Frontal cortex (tissue), 4 donors: ENCODE results near the gene MSMO1. TPM values are rescaled to one million over a fixed set of nuclear protein-coding genes. Genes with fewer than 3 reads are reported as not detected.
A peak's percentile ranks its signal among the peaks of the same experiment; 100 is the strongest.
"Not testable (repeated sequence)": the region's sequence is repeated elsewhere in the genome, so short reads cannot be mapped to it uniquely, and the experiment has no call there.

ENCODE experiments used
- DNase-seq, 2 donors: peaks; one replicate each; pipeline ENCODE4 v3.0.0; 2012; ENCODE audit warnings: low spot score in 2 of 2
- FAIRE-seq: peaks from 2 replicates; lab custom pipeline; 2012; peaks lifted over from hg19 to GRCh38; lab: Jason Lieb, UNC
- total RNA-seq: library from RNA; depleted of rRNA; stranded (reverse); fragments of >200 nt; gene quantifications from one replicate; pipeline ENCODE4 v1.2.3, GENCODE V29; 2014
- donor health status: control.
- donor health status: control.
- donor health status: control.

Gene MSMO1
- total RNA-seq, 1 donor from 2014 or later: 705 TPM

- DNase-seq (no peak), FAIRE-seq (no peak)
Observed at GRCh38 chr4:165319509-165319908, 8.0 kb upstream of the MSMO1 start.

- DNase-seq: no peak
- FAIRE-seq: no peak
Observed at GRCh38 chr4:165324236-165324917, 3.1 kb upstream of the MSMO1 start.

GRCh38 chr4:165324918-165325304, 2.6 kb upstream of the MSMO1 start:
- DNase-seq (no peak), FAIRE-seq (no peak)

GRCh38 chr4:165325732-165326512, 1.5 kb upstream of the MSMO1 start:
- DNase-seq (no peak), FAIRE-seq (no peak)

- FAIRE-seq (no peak), DNase-seq (peak in 1 of 2 donors; percentile 15)
Observed at GRCh38 chr4:165326831-165327210, 648 bp upstream of the MSMO1 start.

GRCh38 chr4:165328101-165328425, 594 bp downstream of the MSMO1 start:
- no peak for FAIRE-seq
- no peak for DNase-seq

GRCh38 chr4:165328708-165329107, 1.2 kb downstream of the MSMO1 start:
- DNase-seq (no peak), FAIRE-seq (no peak)

- DNase-seq: no peak
- no peak for FAIRE-seq
Observed at GRCh38 chr4:165330071-165330470, 2.6 kb downstream of the MSMO1 start.

- DNase-seq: no peak
- no peak for FAIRE-seq
Observed at GRCh38 chr4:165330666-165331065, 3.2 kb downstream of the MSMO1 start.

GRCh38 chr4:165331359-165331758, 3.9 kb downstream of the MSMO1 start:
- DNase-seq: no peak
- no peak for FAIRE-seq

GRCh38 chr4:165331823-165332222, 4.4 kb downstream of the MSMO1 start:
- DNase-seq (no peak), FAIRE-seq (no peak)

- FAIRE-seq (no peak), DNase-seq (no peak)
Observed at GRCh38 chr4:165332502-165332901, 5.0 kb downstream of the MSMO1 start.

GRCh38 chr4:165335163-165335703, 7.8 kb downstream of the MSMO1 start:
- DNase-seq (no peak), FAIRE-seq (no peak)

- FAIRE-seq (no peak), DNase-seq (no peak)
Observed at GRCh38 chr4:165336743-165337142, 9.3 kb downstream of the MSMO1 start.

- FAIRE-seq, DNase-seq: not testable (repeated sequence)
Observed at GRCh38 chr4:165342340-165342739, 14.9 kb downstream of the MSMO1 start.

GRCh38 chr4:165343353-165344191, 16.1 kb downstream of the MSMO1 start:
- FAIRE-seq (no peak), DNase-seq (no peak)

- DNase-seq: no peak
- FAIRE-seq: no peak
Observed at GRCh38 chr4:165345666-165346417, 18.4 kb downstream of the MSMO1 start.

- no peak for DNase-seq
- FAIRE-seq: no peak
Observed at GRCh38 chr4:165347647-165348569, 20.4 kb downstream of the MSMO1 start.
